GOT3 (cell line): ENCODE measurements around the gene LIF.
A peak's percentile ranks its signal among the peaks of the same experiment; 100 is the strongest.

ENCODE experiments used
- DNase-seq: peaks from one replicate; lab custom pipeline; 2025; ENCODE audit warnings: mixed read lengths; lab: John Stamatoyannopoulos, UW

Gene LIF

DNA sequence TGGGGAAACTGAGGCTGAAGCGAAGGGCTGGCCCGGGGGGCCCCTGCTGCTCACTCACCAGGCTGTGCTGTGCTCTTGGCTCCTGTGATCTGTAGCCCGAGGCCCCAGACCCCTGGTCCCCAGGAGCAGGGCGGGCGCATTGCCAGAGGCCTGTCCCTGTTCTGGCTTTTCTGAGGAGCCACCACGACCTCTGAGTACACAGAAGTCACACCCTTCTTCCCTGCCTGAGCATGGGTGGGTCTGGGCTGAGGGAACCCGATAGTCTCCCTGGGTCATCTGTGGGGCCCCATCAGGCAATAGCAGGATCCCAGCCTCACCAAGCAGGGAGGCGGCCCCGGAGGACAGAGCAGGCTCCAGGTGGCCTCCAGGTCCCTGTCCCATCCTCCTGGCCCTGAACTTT, 37.6 kb upstream of the LIF start:
- no peak for DNase-seq

DNA sequence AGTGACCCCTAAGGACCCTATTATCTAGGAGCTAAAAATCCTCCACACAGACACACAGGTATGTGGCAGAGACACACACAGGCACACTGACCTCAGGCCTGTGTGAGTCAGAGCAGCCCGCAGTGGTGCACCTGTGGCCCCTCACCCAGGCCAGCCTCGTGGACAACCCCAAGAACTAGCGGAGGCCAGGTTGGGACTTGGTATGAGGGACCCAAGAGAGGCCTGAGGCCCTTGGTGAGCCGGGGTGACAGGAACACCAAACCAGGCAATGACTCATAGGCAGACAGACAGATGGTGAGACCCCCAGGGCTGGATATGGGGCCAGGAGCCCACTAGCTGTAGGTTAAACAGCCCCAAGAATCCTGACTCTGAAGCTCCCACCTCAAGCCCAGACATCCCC, 36.8 kb upstream of the LIF start:
- no peak for DNase-seq

DNA sequence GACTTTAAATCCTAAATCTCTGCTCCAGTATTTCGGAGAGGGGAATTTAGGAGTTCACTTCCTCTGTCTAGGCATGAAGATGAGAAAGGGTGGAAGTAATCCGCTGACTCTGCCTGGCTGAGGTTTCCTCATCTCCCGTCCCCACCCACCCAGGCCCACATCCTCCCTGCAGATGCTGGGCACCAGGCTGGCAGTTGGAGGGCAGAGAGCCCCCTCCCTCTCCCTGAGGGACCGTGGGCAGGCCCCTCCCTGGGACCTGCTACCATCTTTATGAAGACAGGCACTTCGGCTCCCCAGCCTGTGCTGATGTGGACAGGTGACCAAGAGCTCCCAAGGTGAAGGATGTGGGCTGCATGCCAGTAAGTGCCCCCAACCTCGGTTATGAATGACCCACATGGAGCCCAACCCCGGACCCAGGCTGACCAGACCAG, 36.1 kb upstream of the LIF start:
- no peak for DNase-seq

DNA sequence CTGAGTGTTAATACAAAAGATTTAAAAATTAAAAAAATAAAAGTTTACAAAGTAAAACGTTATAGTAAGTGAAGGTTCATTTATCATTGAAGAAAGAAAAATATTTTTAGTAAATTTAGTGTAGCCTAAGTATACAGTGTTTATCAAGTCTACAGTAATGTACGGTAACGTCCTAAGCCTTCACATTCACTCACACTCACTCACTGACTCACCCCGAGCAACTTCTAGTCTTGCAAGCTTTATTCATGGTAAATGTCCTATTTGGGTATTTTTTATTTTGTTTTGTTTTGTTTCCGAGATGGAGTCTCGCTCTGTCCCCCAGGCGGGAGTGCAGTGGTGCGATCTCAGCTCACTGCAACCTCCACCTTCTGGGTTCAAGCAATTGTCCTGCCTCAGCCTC, 33.9 kb upstream of the LIF start:
- DNase-seq: no peak

DNA sequence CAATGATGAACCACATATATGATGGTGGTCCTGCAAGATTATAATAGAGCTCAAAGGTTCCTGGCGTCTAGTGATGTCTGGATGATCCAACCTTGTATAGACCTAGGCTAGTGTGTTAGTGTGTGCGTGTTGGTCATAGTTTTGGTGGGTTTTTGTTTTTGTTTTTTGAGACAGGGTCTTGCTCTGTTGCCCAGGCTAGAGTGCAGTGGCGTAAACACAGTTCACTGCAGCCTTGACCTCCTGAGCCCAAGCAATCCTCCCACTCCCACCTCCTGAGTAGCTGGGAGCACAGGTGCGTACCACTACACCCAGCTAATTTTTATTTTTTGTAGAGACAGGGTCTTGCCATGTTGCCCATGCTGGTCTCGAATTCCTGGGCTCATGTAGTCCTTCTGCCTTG, 33.4 kb upstream of the LIF start:
- no peak for DNase-seq

DNA sequence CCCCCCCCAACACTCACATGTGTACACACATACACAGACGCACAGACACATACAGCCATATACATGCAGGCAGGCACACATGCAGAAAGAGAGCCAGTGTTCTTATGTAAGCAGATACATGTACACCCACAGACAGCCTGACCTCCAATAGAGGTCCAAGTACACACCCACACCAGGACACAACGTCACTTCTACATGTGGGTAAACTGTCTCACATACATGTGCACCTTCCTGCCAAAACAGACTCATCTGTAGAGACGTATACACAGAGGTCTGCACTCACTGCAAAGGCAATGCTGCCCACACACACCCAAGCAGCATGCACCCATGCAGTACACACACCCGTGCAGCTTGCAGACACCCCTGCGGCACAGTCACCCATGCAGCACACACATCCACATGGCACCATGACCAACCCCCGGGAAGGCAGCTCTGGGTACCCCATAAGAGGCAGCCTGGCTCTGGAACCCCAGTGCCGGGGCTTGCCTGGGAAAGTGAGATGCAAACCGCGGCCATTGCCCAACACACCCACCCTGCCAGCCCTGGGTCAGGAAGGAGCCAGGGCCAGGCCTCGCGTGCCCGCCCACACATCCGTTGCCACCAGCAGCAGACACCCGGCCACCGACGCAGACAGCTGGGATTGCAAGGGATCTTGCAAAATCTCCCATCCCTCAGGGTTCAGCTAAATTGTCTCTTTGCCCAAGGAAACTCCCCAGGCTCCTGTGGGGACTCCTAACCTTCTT, 32.7 kb upstream of the LIF start:
- no peak for DNase-seq

DNA sequence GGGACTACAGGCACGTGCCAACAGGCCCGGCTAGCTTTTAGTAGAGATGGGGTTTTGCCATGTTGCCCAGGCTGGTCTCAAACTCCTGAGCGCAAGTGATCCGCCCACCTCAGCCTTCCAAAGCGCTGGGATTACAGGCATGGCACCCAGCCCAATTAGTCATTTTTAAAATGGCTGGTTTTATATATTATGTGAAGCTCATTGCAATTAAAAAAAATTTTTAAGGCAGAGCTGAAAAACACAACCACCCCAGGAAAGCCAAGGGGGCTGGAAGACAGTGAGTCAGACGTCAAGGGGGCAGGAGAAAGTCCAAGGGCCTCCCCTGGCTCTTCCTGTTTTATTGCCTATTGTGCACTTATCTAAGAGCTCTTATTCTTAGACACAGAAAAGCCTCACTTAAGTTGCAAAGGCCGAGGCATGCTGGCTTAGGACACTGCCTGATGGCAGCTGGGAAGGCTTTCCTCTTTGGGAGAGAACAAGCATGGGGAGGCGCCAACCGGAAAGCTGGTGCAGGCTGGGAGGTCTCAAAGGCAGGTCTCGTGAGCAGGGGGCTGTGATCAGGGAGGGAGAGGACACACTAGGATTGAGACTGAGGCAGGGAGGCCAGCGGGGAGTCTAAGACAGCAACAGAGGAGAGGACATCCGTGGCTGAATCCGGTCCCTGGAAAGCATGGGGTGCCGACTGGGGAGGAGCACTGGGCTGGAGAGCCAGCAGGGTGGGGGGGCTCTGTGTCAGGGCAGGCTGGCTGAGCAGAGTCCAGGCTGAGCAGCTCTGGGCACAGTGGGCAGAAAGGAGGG, 31.2 kb upstream of the LIF start:
- DNase-seq: peak; percentile 50

DNA sequence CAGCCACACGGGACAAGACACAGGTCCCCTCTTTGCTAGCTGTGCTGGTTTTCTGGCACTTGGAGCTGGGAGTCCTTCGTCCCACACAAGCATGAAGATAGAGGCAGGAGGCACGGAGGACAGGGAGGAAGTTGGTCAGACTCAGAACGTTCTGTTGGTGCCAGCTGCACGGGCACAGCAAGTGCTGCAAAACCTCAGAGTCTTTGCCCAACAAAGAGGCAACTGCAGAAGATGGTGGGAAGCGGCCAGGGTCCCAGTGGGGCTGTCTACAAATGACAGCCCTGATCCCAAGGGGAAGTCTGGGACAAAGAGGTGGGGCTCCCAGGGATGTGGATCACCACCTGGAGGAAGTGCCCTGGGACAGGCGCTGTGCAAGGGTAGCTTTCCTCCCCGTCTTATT, 29.5 kb upstream of the LIF start:
- no peak for DNase-seq

DNA sequence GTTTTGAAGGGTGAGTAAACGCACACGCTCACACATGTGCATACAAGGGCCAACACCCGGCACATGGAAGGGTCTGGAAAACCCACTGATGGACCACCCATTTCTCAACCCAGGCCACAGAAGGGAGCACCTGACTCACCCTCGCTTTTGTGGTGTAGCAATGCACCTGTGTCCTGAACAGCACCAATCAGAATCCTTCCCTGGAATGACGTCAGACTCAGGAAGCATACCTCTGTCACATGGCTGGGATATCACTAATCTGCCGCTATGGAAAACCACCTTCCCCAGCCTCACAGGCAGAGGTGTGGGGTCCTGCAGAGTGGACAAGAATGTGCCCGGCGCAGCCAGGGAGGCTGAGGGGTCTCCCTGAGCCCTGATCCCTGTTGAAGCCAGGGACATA, 29.1 kb upstream of the LIF start:
- DNase-seq: no peak

DNA sequence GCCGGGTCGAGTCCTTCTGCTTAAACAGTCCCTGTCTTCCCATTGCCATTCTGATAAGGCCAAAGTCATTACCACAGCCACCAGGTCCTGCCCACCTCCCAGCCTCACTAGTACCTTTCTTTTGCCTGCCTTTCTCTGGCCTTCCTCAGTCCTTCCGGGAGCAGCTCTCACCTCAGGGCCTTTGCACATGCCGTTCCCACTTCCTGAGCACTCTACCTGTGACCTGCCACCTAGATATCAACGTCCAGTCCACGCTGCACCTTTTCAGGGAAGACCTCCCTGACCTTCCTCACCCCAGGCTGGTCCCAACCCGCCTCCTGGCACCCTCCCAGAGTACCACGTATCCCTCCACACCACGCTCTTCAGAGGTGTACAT, 27.9 kb upstream of the LIF start:
- no peak for DNase-seq

DNA sequence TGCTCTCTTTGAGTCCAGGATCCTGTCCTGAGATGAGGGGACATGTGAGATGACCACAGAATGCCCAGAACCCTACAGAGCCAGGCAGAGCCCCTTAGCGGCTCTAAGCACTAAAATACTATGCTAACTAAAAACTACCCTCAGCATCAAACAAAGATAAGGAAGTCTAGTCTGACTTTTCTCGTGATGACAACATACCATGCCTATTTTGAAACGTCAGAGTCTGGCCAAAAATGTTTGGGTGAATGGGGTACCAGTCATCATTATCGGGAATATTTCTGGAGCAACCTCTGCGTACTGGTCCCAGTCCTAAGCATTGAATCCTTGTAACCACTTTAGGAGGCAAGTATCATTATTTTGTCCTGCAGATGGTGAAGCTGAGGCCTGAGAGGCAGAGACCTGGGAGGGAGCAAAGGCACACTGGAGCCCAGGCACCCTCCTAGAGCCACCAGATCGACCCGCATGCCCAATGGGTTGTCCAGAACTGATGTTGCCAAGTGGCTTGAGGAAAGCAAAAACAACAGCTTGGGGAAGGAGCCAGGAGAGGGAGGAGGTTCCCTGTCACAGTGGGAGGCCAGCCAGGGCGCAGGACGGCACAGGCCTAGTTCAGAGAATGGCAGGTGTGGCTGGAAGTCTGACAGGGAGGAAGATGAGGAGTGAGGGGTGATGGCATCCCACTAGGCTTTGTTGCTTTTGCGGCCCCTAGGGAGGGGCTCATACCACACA, 27.3 kb upstream of the LIF start:
- no peak for DNase-seq

DNA sequence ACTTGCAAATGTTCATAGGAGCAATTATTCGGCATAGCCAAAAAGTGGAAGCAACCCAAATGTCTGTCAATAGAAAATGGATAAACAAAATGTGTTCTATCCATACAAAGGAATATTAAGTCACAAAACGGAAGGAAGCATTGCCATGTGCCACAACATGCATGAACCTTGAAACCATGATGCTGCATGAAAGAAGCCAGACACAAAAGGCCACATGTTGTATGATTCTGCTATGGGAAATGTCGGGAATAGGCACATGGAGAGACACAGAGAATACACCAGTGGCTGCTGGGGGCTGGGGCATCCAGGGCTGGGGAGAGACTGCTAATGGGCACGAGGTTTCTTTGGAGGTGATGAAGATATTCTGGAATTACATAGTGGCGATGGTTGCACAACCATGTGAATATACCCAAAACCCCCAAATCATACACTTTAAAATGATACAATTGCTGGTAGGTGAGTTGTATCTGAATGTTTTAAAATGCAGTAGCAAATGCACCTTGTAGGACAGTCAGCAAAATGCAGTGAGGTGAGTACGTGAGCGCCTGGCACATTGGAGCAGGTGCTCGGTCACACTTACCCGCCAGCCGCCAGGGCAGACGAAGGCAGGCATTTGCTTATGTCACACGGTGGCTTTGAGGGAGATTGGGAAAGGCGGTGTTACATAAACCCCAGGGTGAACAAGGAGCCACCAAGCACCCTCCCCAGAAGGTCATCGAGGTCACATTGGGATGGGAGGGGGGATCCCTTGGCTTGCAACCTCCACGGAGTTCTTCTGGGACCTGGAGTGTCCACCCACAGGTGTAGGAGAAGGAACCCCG, 26.4 kb upstream of the LIF start:
- no peak for DNase-seq

DNA sequence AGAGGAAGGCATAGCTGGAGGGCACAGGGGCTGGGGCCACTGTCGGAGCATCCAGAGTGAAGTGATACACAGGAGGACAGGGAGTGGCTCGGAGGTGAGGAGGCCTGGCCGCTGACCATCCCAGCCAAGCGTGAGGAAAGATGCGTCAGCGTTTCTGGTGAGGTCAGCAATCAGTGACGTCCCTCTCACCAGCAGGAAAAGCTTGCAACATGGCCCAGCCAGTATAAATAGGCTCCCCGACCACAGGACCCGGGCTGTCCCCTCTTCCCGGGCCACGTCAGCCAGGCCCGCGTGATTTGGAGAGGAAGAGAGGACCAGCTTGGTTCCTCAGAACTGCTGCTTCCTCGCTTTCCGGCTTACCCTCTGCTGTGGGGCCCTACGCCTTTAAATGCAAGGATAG, 24.3 kb upstream of the LIF start:
- DNase-seq: no peak

DNA sequence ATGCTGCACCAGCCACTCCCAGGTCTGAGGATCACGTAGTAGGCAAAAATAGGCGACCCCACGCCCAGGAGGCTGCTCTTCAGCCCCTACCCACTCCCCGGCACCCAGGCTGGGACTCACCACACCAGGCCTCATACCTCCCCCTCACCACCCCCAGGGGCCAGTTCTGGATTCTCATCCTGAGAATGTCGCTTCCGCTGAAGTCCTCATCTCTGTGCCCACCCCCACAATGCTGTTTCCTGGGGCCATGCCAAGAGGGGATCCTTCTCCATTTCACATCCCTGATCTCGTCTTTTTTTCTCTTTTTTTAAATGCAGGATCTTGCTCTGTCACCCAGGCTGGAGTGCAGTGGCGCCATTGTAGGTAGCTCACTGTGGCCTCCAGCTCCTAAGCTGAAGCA, 21.8 kb upstream of the LIF start:
- no peak for DNase-seq

DNA sequence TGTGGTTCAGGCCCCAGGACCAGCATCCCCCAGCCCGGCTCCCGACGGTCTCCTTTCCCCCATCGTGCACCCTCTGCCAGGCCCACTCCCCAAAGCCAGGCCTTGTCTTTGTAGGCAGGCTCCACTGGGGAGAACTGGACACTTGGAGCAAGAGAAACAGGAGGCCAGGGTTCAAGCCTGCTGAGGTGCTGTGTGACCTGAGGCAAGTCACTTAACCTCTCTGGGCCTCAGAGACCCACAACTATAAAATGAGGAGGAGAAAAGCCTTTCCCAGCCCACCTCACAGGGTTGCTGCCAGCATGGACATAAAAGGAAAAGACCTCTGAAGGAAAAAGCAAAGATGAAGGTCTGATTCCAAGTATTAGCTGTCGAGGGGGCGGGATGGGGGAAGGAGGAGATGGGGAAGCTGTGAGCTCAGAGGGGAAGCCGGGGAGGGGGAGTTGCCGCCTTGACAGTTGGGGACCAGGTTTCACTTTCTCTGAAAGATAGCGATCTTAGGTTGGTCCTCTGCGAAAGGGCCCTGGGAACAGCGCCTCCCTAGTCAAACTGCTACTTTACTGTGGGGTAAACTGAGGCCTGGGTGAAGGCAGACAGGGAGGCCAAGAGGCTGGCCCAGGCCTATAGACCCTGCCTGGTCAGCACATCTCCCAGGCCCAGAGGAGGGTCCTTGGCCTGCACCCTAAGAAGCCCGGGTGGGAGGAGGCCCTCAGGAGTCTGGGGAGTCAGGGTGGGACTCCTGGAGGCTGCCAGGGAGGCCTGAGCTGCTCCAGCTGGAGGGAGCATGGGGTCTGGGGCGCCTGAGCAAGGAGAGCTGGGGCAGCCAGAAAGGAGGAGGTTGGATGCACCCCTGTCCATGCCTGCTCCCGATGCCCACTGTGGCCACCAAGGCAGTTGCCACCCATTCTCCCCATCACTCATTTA, 21.1 kb upstream of the LIF start:
- DNase-seq: no peak

DNA sequence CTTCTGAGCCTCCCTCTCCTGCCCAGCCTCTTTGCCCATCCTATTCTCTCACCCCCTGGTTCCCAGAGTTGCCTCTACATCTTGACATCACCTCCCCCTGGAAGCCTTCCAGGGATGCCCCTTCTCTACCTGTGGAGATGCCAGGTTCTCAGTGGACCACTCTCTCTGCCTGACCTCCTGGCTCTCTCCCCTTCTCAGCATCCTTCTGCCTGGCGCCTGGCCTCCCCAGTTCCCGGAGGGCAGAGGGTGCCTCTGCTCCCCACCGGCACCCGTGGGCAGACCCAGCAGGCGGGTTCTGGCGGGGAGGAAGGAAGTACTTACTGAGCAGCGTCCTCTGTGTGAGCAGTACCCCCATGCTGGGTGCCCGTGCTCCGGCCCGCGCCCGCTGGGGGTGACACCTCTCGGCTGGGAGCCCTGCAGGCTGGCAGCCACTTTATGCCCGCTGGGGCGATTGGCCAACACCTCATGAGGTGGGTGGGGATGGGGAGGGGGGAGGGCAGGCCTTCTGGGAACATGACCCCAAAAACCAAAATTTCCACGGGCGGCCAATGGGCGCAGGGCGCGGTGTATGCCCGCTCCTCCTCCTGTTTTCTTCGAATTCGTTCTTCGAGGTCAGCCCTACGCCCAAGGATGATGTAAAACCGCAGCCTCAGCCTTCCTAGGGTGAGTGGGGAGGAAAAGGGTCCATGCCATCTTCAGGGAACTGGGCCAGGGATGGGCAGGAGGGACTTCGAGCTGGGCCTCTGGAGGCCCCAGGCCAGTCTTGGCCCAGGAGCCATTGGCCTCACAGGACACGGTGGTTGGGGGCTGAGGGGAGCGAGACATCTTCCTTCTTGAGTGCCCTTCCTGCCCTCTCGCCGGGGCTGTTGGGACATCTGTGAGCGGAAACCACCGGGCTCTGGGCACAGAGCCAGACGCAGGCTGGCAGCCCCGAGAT, 20.2 kb upstream of the LIF start, which contains the start of gene OSM:
TSS of gene OSM (minus strand) at position 407 of the 937 bp plus-strand sequence. CDS start at position 355, 52 bp downstream.
- no peak for DNase-seq

DNA sequence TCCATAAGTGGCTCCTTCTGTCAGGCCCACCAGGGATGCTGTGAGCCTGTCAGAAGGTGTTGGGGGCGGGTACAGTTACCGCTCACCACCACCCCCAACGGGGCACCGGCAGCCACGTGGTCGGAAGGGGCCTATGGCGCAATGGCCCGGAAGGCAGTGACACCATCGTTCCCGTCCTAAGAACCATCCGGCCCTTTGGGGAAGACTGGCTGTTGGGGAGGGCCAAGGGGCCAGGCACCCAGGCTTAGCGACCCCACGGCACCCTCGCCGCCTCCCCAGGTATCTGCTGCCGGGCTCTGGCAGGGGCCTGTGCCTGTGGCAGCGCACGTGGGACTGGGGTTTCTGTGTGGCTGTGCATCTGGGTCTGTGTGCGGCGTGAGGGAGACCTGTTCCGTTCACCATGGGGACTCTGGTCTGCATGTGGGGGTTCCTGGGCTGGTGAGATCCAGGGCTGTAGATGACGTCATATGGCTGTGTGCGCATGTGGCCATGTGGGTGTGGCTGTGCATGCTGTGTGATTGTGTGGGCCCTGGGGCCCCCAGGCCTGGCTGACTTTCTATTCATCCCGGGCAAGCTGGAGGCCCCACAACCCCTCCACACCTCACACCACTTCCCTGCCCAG, 19.4 kb upstream of the LIF start:
- no peak for DNase-seq

DNA sequence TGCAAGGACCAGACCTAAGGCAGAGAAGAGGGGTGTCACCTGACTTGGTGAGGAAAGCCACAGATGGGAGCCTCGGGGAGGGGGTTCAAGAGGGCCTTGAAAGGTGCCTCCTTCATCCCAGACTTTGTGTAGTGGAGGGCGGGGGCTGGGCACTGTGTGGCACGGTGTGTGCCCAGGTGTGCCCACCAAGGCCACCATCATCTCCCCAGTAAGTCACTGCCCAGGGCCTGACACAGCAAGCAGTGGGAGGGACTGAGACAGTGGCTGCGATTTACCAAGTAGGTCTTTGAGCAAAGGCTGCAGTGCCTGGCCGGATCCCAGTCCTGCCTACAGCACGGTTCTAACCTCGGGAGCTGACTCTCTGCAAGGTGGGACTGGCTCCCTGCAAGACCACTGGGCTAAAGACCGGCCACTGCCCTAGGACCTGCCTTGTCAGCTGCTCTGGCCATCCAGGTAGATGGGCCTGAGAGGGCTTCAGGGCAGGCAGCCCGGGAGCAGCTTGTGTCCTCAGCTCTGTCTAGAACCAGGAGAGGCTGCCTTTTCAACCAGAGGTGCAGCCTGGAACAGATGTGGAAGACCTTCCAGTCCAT, 18.7 kb upstream of the LIF start:
- no peak for DNase-seq

DNA sequence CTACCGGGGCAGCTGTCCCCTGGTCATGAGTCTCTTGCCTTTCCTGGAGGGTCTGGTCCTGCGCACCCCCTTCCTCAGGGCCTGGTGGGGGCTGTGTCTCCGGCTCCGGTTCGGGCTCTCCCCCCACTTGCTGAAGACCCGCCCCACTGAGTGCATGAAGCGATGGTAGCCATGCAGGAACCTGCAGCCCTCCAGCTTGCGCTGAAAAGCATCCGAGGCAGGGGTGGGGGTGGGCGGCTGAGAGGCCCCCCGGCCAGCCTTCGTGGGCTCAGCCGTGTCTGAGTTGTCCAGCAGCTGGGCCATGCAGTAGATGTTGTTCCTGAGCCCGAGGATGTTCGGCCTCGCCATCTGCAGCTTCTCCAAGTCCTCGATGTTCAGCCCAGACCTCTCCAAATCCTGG, 17.3 kb upstream of the LIF start:
- DNase-seq: no peak
